ENCODE results near the gene DTL. TPM values are rescaled to one million over a fixed set of nuclear protein-coding genes. Genes with fewer than 3 reads are reported as not detected.

DTL gene
- total RNA-seq, 2 donors from 2014 or later: 5.2 to 19.9 TPM

DNA sequence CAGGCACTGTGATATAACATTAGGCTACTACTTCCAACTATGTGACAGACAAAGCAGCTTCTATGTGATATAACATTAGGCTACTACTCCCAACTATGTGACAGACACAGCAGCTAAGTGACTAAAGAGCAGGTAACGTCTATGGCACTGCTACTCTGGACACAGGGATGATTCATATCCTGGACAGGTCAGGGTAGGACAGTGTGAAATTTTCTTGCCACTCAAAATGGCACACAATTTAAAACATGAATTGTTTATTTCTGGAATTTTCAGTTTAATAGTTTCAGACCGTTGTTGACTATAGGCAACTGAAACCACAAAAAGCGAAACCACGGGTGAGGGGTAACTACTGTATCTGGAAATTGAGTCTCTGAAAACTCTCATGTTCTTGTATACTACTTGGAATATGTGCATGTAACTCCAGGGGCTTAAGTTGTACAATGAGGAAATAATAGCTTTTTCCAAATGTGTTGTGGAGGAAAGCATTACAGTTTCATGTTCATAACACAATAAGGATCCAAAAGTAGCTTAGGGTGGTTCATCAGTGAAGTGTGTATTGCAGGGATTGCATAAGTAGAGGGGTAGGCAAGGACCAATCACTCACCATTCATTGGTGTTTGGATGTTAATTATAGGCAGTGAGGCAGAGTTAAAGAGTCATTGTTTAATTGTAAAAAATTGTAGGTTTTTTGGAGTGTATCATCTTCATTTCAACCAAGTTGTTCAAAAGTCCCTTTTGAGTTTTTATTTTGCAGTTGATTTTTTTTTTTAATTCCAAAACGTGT is 5.3 kb downstream of the DTL start:
- Histone ChIP-seq H3K36me3 (no peaks in the 10 kb centered on the region), H3K4me3 (no peak overlapping the region), H3K27ac (no peak overlapping the region), H3K27me3 (no peaks in the 10 kb centered on the region), H3K9ac (ENCODE audit: low read depth in 2 of 2, low read length in 2 of 2) (no peak overlapping the region), H3K4me1 (no peaks in the 10 kb centered on the region), H3K9me3 (no peaks in the 10 kb centered on the region)
- TF ChIP-seq, protein P1, sequence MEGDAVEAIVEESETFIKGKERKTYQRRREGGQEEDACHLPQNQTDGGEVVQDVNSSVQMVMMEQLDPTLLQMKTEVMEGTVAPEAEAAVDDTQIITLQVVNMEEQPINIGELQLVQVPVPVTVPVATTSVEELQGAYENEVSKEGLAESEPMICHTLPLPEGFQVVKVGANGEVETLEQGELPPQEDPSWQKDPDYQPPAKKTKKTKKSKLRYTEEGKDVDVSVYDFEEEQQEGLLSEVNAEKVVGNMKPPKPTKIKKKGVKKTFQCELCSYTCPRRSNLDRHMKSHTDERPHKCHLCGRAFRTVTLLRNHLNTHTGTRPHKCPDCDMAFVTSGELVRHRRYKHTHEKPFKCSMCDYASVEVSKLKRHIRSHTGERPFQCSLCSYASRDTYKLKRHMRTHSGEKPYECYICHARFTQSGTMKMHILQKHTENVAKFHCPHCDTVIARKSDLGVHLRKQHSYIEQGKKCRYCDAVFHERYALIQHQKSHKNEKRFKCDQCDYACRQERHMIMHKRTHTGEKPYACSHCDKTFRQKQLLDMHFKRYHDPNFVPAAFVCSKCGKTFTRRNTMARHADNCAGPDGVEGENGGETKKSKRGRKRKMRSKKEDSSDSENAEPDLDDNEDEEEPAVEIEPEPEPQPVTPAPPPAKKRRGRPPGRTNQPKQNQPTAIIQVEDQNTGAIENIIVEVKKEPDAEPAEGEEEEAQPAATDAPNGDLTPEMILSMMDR (IDR thresholded peaks at IDR 0.05): no peak
- intact Hi-C loops (cut with DNase I): no loop called here
- no peak for DNase-seq

DNA sequence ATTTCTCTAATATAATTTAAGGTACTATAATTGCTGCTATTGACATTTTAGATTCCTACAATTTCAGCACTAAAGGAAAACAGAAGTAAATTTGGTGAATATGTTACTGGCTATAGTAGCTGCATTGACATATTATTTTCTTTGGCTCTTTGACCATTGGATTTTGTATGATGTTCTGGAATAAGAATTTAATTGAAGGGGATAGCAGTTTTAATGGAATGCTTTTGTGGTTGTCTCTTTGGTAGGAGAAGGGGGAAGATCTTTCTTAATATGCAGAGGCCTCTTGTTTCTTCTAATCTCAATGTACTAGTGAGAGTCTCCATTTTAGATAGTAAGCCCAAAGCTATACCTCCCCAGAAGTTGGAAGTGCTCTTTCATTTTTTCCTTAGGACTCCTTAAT is 6.9 kb downstream of the DTL start:
- Histone ChIP-seq H3K4me3 (no peak overlapping the region), H3K9me3 (no peaks in the 10 kb centered on the region), H3K36me3 (no peaks in the 10 kb centered on the region), H3K4me1 (no peaks in the 10 kb centered on the region), H3K9ac (ENCODE audit: low read depth in 2 of 2, low read length in 2 of 2) (no peak overlapping the region), H3K27ac (no peak overlapping the region), H3K27me3 (no peaks in the 10 kb centered on the region)
- no peak for DNase-seq
- TF ChIP-seq, protein P1 (IDR thresholded peaks at IDR 0.05): no peak
- intact Hi-C loops (cut with DNase I): no loop called here

DNA sequence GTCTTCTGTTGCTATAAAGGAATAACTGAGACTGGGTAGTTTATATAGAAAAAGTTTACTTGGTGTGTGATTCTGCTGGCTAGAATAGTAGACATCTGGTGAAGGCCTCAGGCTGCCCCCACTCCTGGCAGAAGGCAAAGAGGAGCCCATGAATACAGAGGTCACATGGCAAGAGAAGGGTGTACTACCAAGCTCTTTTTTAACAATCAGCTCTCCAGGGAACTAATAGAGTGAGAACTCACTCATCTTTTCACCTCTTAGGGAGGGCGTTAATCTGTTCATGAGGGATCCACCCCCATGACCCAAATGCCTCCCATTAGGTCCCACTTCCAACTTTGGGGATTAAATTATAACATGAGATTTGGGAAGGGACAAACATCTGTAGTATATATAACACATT is 9.3 kb downstream of the DTL start:
- H3K9me3 ChIP-seq: no peaks in the 10 kb centered on the region
- TF ChIP-seq, protein P1 (IDR thresholded peaks at IDR 0.05): no peak
- DNase-seq: no peak
- no peak overlapping the region for H3K27ac ChIP-seq
- no peaks in the 10 kb centered on the region for H3K27me3 ChIP-seq
- H3K4me1 ChIP-seq: no peaks in the 10 kb centered on the region
- no peaks in the 10 kb centered on the region for H3K36me3 ChIP-seq
- intact Hi-C loops (cut with DNase I): no loop called here
- no peak overlapping the region for H3K9ac ChIP-seq (ENCODE audit: low read depth in 2 of 2, low read length in 2 of 2)
- H3K4me3 ChIP-seq: no peak overlapping the region

DNA sequence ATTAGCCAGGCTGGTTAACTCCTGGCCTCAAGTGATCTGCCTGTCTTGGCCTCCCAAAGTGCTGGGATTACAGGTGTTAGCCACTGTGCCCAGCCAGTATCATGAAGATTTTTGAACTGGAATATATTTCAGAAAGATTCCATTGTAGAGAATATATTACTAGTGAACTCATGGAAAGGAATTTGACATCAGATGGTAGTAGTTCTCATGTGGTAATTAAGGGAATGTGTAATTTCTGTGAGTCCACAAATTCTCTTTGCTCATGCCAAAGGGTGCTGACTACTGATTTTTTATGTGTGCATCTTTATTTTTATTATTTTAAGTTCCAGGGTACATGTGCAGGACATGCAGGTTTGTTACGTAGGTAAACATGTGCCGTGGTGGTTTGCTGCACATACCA is 10.4 kb downstream of the DTL start:
- Histone ChIP-seq H3K9ac (ENCODE audit: low read depth in 2 of 2, low read length in 2 of 2) (no peak overlapping the region), H3K36me3 (no peaks in the 10 kb centered on the region), H3K27ac (no peak overlapping the region), H3K27me3 (no peaks in the 10 kb centered on the region), H3K4me3 (no peak overlapping the region), H3K9me3 (no peaks in the 10 kb centered on the region), H3K4me1 (no peaks in the 10 kb centered on the region)
- TF ChIP-seq, protein P1 (IDR thresholded peaks at IDR 0.05): no peak
- intact Hi-C loops (cut with DNase I): no loop called here
- DNase-seq: no peak

DNA sequence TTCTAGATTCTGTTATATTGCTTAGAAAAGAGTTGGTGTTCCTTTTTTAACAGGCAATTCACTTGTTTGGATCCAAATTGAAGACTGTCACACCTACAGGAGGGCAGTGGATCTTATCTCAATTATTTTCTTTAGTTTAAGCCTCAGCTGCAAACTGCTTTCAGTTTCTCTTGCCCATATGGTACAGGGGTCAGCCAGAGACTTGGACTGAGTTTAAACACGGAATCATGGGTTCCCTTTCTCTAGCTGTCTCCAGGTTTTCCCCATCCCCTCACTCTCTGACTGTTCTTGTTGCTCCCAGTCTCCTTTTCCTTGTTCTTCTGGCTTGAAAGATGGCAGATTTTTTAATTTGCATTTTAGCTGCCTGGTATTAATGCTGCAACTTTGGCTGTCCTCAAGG is 18.4 kb downstream of the DTL start:
- no peaks in the 10 kb centered on the region for H3K36me3 ChIP-seq
- H3K4me1 ChIP-seq: no peaks in the 10 kb centered on the region
- no peak overlapping the region for H3K4me3 ChIP-seq
- H3K9me3 ChIP-seq: no peaks in the 10 kb centered on the region
- H3K9ac ChIP-seq (ENCODE audit: low read depth in 2 of 2, low read length in 2 of 2): no peak overlapping the region
- H3K27ac ChIP-seq: no peak overlapping the region
- TF ChIP-seq, protein P1 (IDR thresholded peaks at IDR 0.05): no peak
- no peaks in the 10 kb centered on the region for H3K27me3 ChIP-seq
- intact Hi-C loops (cut with DNase I): no loop called here
- DNase-seq: no peak

Data from colonic mucosa (tissue), 4 donors.